ENCODE measurements around the gene S100A2.
A peak's percentile ranks its signal among the peaks of the same experiment; 100 is the strongest.

S100A2 gene

DNA sequence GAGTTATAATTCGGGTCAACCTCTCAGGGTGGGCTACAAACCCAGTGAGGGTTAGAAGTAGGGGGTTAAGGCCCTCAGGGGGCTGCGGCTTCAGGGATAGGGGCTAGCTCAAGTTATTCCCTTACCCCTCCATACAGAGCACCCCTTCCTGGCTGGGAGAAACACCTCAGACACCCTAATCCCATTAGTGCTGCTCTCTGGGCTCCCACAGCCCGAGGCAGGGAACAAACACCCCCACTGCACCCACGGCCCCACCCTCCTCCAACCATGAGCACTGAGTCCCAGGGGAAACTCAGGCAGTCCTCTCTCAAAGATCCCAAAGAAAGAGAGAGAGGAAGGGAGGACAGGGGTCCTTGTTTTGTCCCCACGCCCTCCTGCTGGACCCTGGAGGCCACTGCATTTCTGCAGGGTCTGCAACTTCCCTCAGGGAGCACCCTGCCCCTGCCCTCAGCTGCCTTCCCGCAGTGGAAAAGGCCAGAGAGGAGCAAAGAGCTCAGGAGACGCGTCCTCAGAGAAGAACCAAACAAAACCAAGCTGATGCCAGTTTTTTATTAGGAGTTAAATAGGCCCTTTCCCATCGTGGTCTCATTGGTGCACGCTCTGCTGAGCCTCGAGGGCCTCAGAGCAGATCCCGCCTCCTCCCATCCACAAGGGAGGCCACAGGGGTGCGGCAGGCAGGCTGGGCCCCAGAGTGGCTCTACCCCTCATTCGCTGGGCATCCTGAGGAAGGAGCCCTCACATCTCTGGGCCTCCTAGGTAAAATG lies 18.7 kb downstream of the S100A2 start:
- DNase-seq (ENCODE audit: low read depth in 2 of 2, low spot score in 1 of 2) = no peak

DNA sequence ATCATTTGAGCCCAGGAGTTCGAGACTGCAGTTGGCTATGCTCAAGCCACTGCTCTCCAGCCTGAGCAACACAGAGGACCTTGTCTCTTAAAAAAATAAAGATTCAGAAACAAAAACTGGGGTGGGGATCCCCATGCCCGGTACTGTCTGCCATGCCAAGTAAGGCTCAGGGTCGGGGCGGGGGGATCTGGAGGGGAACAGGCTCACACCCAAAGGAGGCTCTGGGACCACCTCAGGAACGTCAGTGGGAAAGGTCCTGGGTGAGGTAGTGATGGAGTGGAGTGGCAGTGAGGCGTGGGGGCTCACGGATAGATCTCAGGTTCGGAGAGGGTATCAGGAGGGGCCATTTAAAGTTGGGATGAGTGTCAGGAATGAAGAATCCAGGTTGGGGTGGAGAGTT lies 19.3 kb downstream of the S100A2 start:
- DNase-seq (ENCODE audit: low read depth in 2 of 2, low spot score in 1 of 2) = no peak

DNA sequence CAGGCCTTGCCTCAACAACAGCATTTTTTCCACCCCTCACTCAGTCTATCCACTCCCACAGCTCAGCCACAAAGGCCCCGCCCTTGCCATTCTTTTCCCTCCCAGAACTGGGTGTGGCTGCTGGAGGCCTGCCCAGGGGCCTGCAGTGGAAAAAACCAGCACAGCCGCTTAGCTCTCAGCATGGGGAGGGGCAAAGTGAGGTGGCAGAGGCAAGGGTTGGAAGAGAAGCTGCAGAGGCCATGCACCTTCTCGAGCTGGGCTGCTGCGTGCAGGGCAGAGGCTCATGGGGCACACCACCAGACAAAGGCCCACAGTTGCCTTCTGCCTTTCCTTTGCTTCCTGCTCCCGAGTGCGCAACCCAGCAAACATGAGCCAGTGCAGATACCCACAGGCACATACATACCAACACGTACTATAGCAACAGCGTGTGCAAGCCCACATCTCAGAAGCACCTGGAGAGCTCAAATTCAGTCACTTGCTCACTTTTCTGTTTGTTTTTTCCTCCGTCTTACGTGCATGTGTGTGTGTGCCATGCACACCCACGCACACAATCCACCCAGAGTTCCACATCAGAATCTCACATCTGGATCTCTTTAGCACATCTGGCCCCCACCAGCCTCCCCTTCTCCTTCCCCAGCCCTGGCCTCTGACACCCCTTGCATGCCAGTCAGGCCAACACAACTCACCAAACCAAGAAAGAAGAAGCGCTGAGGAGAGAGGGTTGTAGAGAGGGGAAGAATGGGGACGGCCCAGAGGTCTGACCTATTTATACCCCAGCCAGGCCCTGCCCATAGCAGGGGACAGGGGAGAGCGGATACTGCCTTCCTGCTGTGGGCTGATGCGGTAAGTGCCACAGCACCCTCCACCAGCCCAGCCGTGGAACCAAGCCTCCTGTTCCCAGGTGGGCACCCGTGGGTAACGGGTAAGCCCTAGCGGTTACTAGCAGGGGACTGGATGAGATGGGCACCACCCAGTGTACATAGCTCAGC lies 20.3 kb downstream of the S100A2 start, which contains the start of gene S100A4:
S100A4 (minus strand) TSS at position 740 of the 989 bp plus-strand sequence. CDS start 1,012 bp downstream, outside the sequence.
- DNase-seq (ENCODE audit: low read depth in 2 of 2, low spot score in 1 of 2) = peak; percentile 56 to 80

DNA sequence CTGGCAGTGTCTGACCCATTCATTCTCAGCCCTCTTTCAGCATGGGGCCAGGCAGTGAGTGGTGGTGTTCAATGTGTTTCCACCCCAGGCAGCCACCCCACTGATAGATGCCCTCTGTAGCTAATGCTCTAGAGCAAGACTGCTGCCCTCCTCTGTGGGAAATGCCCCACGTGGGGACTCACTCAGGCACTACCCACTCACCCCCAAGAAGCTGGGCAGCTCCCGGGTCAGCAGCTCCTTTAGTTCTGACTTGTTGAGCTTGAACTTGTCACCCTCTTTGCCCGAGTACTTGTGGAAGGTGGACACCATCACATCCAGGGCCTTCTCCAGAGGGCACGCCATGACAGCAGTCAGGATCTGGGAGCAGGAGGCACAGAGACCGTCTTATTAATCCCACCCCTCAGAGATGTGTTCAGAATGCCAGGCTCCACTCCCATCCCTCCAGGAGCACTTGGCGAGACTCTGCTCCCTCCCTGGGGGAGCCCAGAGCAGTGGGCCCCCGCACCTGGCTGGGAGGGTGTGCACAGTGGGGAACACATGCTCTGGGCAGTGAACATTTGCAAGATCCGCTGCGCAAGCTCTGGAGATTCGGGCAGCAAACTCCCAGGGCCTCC lies 21.1 kb downstream of the S100A2 start:
- no peak for DNase-seq (ENCODE audit: low read depth in 2 of 2, low spot score in 1 of 2)

DNA sequence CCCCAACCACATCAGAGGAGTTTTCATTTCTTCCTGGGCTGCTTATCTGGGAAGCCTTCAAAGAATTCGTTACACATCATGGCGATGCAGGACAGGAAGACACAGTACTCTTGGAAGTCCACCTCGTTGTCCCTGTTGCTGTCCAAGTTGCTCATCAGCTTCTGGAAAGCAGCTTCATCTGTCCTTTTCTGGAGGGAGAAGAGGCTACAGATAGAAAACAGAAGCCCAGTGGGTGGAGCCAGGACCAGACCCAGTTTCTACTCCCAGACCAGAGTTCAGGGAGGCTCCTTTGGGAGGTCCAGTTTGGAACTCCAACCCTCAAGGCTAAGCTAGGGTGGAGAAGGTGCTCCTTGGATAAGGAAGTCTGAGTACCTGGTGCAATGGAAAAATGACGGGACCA lies 21.9 kb downstream of the S100A2 start:
- DNase-seq (ENCODE audit: low read depth in 2 of 2, low spot score in 1 of 2) = no peak

DNA sequence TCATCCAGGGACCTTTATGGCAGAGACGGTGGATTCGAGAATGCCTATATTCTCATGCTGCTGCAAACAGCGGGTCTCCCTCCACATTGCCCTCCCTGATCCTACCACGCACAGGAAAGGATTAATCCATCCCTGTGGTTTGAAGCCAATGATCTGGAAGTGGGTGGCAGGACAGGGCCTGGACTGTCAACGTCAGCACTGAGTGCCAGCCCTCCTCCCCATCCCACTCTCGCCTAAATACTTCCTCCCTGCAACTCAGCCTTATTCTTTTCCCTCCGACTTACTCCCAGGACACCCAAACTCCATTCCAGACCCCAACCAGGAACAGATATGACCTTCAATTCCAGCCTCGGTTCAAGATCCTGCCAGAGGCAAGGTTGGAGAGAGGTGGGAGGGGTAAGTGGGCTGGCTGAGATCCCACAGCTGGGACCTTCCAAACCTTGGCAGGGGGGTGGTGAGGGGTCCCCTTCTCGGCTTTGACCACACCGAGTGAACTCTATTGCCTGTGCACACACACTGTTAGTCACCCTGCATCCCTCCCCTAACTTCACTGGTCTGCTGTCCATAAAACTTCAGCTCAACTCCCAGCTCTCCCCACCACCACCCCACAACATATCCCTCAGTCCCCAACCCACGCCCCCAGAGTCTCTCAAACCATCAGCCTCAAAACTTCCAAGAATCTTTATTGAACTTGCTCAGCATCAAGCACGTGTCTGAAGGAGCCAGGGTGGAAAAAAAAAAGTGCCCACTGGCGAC lies 22.5 kb downstream of the S100A2 start:
- no peak for DNase-seq (ENCODE audit: low read depth in 2 of 2, low spot score in 1 of 2)

DNA sequence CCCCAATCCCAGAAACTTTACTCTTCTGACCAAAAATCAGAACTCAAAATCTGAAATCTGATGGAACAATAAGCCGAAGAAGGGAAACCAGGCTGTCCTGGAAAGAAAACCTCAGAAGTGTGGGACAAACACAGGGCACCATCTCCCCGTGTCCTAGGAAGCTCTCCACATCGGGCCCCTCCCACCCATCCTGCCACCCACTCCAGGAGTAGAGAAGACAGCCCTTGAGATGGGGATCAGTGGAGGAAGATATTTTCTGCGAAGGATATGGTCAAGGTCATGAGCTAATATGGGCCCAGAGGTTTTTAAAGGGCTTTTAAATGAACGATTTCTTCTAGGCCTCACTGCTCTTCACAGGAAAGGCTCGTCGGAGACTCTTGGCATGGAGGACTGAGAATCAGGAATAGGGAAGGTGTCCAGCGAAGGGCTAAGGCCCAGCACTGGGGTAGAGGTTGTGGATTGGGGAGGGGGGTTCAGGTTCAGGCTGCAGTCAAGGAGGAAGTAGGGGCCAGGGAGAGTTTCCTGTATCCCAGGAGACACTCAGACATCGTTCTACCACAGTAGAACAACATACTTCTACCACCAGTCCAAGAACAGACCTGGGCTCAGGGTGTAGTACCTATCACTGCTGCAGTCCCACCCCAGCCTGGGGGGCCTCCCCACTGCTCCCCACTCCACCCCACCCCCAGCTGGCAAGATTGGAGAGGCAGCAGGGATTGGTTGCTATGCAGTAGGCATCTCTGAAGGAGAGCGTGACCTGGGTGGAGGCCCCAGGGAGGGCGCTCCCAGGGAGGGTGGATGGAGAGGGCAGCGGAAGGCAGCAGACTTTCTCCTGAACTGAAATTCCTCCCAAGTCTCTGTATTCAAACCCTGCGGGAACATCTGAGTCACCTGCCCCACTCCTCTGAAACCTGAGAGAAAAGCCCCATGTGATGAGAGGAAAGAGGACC lies 23.7 kb downstream of the S100A2 start:
- DNase-seq (ENCODE audit: low read depth in 2 of 2, low spot score in 1 of 2) = no peak

DNA sequence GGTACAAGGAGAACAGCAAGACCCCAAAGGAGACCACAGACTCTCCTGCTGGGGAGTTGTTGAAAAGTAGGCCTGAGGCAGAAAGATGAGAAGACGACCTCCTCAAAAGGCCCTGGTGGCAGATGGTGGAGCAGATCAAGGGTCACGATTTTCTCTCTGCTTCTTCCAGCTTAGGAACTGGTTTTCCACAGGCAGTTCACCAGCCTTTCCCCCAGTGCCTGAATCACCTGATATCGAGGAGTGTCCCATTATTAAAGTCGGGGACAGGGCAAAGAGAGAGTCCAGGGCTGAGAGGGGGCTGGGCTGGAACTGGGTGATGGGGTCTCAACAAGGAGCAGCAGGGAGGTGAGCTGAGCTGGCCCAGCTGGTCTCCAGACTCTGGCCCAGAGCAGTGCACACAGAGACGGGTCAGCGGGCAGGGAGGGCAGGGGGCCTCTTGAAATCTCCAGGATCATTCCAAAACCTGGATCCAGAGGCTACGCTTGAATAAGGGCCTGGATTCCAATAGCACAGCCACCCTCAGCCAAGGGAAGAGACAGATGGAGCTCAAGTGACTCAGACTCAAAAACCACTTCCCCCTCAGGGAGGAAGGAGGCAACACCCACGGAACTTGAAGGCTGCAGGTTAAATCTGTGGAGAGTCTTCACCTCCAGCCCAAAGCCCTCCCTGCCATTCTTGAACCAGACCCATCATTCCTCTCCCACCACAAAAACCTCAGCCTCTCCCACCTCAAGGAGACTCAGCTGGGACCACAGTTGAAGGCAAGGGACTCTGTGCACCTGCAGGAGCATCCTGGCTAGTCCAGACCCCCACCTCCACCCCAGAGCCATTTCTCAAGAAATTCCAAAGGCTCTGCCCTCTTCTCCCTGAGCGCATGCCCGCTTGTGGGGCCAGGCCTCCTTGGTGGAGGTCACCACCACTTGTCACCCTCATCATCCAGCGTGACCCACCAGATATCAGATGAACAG lies 25.0 kb downstream of the S100A2 start, which contains the start of gene S100A5:
S100A5 (minus strand) TSS at position 541 of the 968 bp plus-strand sequence. CDS start 743 bp downstream, outside the sequence.
- DNase-seq (ENCODE audit: low read depth in 2 of 2, low spot score in 1 of 2) = no peak

DNA sequence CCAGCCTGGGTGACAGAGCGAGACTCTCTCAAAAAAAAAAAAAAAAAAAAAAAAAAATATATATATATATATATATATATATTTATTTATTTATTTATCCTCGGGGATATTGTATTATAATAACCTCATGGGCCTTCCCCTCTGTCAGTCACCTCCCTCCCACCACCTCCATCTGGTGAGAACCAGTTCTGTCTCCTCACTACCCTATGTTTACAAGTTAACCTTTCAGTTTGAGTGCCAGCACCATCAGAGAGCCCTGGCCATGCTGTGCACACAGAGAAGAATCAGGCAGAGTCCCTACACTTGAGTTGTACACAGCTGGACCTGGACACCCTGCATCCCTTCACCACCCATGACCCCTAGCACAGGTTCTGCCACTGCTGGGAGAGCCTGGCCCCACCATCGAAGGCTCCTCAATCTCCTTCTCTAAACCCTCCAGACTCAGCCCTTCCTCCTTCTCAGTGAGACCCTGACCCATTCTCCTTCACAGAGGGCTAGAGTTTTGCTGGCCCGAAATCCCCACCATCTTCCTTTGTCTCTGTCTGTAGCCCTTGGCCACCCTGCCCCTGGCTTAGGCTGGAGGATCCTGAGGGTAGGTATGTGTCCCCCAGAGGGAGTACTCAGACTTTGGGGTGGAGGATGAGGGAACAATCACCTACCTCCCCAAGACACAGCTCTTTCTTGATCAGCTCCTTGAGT lies 26.1 kb downstream of the S100A2 start:
- DNase-seq (ENCODE audit: low read depth in 2 of 2, low spot score in 1 of 2) = no peak

DNA sequence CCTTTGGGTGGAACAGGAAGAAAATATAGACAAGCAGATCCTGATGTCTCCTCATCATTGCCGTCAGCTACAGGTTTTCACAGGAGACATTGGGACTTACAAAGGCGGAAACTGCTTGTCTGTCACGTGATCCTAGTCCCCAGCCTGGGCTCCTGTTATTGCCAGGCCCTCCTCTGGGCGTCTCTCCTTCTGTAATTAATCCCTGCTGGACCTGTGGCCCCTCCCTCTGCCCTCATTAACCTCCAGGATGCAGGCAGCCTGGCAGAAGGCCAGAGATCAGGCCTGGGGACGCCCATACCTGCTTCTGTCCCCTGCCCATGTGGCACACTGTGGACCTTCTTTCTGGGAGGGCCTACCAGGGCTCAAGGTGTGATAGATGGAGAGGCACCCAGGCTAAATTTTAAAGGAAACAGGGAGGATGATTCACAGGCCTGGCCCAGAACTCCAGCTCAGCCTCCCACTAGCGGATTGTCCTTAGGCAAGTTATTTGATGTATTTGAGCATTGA lies 27.3 kb downstream of the S100A2 start:
- DNase-seq (ENCODE audit: low read depth in 2 of 2, low spot score in 1 of 2) = no peak

DNA sequence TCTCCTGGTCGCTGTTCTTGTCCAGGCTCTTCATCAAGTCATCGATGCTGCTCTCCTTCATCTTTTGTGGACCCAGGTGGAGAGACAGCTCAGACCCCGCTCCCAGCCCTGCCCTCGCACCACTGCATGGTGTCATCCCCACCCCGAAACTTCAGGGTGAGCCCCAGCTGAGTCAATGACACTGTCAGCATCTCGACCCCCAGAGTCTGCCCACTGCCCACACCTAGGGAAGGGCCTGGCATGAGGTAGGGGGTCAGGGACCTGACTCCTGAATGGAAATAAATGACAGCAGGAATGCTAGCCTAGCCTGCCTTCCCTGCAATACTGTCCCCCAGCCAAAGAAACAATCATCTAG lies 28.3 kb downstream of the S100A2 start:
- DNase-seq (ENCODE audit: low read depth in 2 of 2, low spot score in 1 of 2) = no peak

DNA sequence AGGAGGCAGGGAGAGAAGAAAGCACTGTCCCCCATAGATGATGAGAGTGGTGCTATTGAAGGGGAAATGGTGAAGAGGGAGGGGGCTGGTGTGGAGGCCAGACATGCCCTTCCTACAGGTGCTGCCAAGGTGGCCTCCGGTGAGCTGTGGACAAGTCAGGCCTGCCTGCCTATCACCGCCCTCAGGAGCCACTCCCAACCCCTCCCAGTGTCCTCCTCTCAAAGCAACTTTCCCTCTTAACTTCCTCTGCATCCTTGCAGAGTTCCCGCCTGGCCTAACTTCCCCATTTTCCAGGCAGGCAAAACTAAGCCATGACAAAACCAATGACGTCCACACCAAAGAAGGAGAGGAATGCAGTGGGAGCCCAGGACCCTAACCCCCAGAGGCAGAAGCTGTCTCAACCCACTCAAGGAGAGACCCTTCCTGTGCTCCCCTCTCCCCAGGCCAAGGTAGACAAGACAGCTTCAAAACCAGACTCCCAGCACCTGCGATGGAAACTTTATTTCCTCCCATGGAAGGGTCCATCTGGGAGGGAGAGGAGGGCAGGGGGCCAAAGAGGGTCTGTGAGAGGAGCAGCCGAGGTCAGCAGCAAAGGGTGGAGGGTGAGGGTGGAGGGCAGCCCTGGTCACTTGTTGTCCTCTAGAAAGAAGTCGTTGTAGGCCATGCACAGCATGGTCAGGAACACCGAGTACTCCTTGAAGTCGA lies 28.8 kb downstream of the S100A2 start:
- no peak for DNase-seq (ENCODE audit: low read depth in 2 of 2, low spot score in 1 of 2)

DNA sequence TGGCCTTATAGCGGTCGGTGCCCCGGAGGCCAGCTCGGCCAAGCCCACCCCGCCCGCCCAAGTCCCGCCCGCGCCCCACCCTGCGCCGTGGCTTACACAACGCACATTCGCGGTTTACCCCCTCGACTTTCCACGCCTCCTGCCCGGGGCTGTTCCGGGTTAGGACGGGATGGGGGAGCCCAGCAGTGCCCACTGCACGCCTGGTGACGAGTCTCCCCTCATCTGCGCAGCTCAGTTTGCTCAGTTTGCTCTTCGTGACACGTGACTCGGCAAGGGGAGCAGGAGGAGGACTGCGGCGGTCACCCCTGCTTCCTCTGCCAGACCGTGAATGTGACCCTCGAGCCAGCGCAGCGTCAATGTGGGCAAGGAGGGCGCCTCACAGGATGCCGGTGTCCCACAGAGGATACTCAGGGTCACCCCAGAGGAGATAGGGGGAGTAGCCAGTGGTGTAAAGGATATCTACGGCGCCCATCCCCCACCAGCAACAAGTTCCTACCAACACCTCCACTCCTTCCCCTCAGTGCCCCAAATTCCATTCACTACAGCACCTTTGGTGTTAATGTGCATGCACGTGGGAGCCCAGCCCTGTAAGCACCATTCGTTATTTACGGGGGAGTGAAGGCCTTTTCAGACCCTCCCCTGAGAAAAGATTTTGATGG lies 29.5 kb downstream of the S100A2 start:
- peak; percentile 55 to 72 for DNase-seq (ENCODE audit: low read depth in 2 of 2, low spot score in 1 of 2)

GRCh38 chr1:153535242-153536011 lies 30.2 kb downstream of the S100A2 start, which contains the start of gene S100A6:
Gene S100A6 (minus strand): TSS chr1:153535991. CDS start chr1:153535339, 652 bp downstream.
- no peak for DNase-seq (ENCODE audit: low read depth in 2 of 2, low spot score in 1 of 2)

GRCh38 chr1:153534925-153535241 lies 30.8 kb downstream of the S100A2 start:
- DNase-seq (ENCODE audit: low read depth in 2 of 2, low spot score in 1 of 2) = no peak

Data from stimulated activated CD8-positive, alpha-beta memory T cell treated with anti-CD3 and anti-CD28 coated beads, Interleukin-4, amount 100 ng/mL, for 1 hour (primary cell).